Measurements from ENCODE around the gene AQP3. TPM values are rescaled to one million over a fixed set of nuclear protein-coding genes. Genes with fewer than 3 reads are reported as not detected.

Gene AQP3
- polyA plus RNA-seq, 2 of the 4 experiments (the other 2 are of a cell fraction): 6.2 to 18.8 TPM

DNA sequence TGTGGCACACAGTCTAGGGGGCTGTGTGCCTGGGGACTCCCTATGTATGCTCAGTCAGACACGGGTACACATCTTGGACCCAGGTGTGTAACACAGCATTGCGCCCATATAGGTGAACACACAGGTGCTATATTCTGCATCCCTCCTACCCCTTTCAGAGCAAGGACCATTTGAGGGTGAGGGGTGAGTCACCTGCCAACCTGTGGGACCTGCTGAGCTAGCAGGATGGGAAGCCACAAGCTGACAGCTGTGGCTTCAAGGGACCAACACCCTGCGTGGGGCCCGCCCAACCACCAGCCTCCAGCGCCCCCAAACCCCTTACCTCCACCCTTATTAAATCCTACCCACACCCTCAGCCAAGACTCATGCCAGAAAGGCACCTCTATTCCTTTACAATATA lies 30.4 kb downstream of the AQP3 start:
- H3K4me3 ChIP-seq: no peak overlapping the region
- no peak for DNase-seq (ENCODE audit: low read depth in 1 of 2, low spot score in 1 of 2)
- WGBS (ENCODE audit: missing lambda C conversion rate): 71% methylated on average over 5 of the region's 5 CpGs
- no peaks in the 10 kb centered on the region for H3K9me3 ChIP-seq
- H3K4me1 ChIP-seq: peaks cover 46% of the 10 kb centered on the region
- H3K4me2 ChIP-seq: peak overlapping the region; percentile 75; the same call in 2 of the 3 replicates
- TF ChIP-seq FOXS1 (CRISPR knock-in tag; IDR thresholded peaks at IDR 0.05) (no peak), FOSL2 (IDR thresholded peaks at IDR 0.05) (no peak), FOSL2 (CRISPR knock-in tag; IDR thresholded peaks at IDR 0.05) (peak; percentile 33)
- CTCF ChIA-PET: interaction anchor here (1.0 to 12.6 kb wide), 8 partner anchors 11 to 304 kb away, joined by 3 to 177 read pairs (median 43); partner anchors contain the start of genes AQP3 and AQP7
- FAIRE-seq: no peak
- H3K27ac ChIP-seq: peak overlapping the region; percentile 77 to 87
- ATAC-seq: no peak
- POLR2A ChIA-PET: no interaction called here

DNA sequence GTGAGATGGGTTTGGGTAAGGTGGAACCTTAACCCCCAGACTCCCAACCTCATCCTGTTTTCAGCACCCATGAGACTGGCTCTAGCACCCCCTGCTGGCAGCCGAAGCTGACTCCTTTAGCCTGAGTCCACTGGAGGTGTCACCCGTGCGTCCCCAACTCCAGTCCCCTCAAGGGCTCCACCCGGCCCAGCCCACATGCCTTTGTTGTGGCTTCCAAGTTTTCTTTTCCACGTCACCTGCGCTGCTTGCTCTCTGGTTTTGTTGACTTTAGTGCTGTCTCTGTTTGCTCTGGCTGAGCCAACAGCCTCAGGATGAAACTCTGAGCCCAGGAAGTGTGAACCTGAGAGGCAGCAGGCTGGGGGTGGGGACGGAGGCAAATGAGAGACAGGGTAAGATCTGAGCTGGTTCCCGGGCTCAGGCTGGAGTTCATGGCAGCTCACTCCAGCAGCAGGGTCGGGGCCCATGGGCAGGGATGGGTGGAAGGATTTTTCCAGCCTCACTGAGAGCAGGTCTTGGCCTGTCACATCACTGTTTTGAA lies 31.8 kb downstream of the AQP3 start:
- peak overlapping the region; percentile 77 to 87 for H3K27ac ChIP-seq
- TF ChIP-seq, protein P1, sequence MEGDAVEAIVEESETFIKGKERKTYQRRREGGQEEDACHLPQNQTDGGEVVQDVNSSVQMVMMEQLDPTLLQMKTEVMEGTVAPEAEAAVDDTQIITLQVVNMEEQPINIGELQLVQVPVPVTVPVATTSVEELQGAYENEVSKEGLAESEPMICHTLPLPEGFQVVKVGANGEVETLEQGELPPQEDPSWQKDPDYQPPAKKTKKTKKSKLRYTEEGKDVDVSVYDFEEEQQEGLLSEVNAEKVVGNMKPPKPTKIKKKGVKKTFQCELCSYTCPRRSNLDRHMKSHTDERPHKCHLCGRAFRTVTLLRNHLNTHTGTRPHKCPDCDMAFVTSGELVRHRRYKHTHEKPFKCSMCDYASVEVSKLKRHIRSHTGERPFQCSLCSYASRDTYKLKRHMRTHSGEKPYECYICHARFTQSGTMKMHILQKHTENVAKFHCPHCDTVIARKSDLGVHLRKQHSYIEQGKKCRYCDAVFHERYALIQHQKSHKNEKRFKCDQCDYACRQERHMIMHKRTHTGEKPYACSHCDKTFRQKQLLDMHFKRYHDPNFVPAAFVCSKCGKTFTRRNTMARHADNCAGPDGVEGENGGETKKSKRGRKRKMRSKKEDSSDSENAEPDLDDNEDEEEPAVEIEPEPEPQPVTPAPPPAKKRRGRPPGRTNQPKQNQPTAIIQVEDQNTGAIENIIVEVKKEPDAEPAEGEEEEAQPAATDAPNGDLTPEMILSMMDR (IDR thresholded peaks at IDR 0.05): peak; percentile 91
- TF ChIP-seq FOXS1 (CRISPR knock-in tag; IDR thresholded peaks at IDR 0.05): no peak
- no peak for TF ChIP-seq NPAS2 (CRISPR knock-in tag; IDR thresholded peaks at IDR 0.05; ENCODE audit: borderline replicate concordance)
- TF ChIP-seq, protein P2, sequence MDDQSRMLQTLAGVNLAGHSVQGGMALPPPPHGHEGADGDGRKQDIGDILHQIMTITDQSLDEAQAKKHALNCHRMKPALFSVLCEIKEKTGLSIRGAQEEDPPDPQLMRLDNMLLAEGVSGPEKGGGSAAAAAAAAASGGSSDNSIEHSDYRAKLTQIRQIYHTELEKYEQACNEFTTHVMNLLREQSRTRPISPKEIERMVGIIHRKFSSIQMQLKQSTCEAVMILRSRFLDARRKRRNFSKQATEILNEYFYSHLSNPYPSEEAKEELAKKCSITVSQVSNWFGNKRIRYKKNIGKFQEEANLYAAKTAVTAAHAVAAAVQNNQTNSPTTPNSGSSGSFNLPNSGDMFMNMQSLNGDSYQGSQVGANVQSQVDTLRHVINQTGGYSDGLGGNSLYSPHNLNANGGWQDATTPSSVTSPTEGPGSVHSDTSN (IDR thresholded peaks at IDR 0.05): 0 out of 2 replicates have a peak, but pooled peaks have one; percentile 22
- no peak for TF ChIP-seq MAFK (IDR thresholded peaks at IDR 0.05; ENCODE audit: partially characterized antibody)
- peak; percentile 45; the same call in 1 of the 2 replicates for TF ChIP-seq RFX5 (IDR thresholded peaks at IDR 0.05)
- peak; percentile 72 for TF ChIP-seq JUNB (IDR thresholded peaks at IDR 0.05)
- peak; percentile 66 to 83 for TF ChIP-seq RAD21 (conservative IDR thresholded peaks at IDR 0.05 in 1 of 2, IDR thresholded peaks at IDR 0.05 in 1 of 2)
- TF ChIP-seq, protein P3, sequence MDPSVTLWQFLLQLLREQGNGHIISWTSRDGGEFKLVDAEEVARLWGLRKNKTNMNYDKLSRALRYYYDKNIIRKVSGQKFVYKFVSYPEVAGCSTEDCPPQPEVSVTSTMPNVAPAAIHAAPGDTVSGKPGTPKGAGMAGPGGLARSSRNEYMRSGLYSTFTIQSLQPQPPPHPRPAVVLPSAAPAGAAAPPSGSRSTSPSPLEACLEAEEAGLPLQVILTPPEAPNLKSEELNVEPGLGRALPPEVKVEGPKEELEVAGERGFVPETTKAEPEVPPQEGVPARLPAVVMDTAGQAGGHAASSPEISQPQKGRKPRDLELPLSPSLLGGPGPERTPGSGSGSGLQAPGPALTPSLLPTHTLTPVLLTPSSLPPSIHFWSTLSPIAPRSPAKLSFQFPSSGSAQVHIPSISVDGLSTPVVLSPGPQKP (IDR thresholded peaks at IDR 0.05; ENCODE audit: low read depth, low read length): no peak
- 0 out of 2 replicates have a peak, but pooled peaks have one; percentile 63 for TF ChIP-seq TFCP2L1 (CRISPR knock-in tag; IDR thresholded peaks at IDR 0.05)
- TF ChIP-seq SMC3 (IDR thresholded peaks at IDR 0.05): peak; percentile 86
- peak; percentile 97 for TF ChIP-seq JUN (IDR thresholded peaks at IDR 0.05)
- peak; percentile 95 for TF ChIP-seq GATA3 (IDR thresholded peaks at IDR 0.05; ENCODE audit: borderline replicate concordance)
- TF ChIP-seq HOXB5 (CRISPR knock-in tag; IDR thresholded peaks at IDR 0.05): peak; percentile 59; the same call in 1 of the 2 replicates
- peak; percentile 82; the same call in 1 of the 2 replicates for TF ChIP-seq EHF (CRISPR knock-in tag; IDR thresholded peaks at IDR 0.05)
- TF ChIP-seq, protein P4, sequence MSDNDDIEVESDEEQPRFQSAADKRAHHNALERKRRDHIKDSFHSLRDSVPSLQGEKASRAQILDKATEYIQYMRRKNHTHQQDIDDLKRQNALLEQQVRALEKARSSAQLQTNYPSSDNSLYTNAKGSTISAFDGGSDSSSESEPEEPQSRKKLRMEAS (IDR thresholded peaks at IDR 0.05): peak; percentile 95
- no peak for TF ChIP-seq CBX2 (IDR thresholded peaks at IDR 0.05; ENCODE audit: borderline replicate concordance, low read depth)
- no peak for TF ChIP-seq HOXB13 (CRISPR knock-in tag; IDR thresholded peaks at IDR 0.05; ENCODE audit: low read depth)
- TF ChIP-seq, protein P5, sequence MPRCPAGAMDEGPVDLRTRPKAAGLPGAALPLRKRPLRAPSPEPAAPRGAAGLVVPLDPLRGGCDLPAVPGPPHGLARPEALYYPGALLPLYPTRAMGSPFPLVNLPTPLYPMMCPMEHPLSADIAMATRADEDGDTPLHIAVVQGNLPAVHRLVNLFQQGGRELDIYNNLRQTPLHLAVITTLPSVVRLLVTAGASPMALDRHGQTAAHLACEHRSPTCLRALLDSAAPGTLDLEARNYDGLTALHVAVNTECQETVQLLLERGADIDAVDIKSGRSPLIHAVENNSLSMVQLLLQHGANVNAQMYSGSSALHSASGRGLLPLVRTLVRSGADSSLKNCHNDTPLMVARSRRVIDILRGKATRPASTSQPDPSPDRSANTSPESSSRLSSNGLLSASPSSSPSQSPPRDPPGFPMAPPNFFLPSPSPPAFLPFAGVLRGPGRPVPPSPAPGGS (IDR thresholded peaks at IDR 0.05): peak; percentile 77; the same call in 2 of the 3 replicates
- TF ChIP-seq ZFP36 (IDR thresholded peaks at IDR 0.05; ENCODE audit: borderline replicate concordance, partially characterized antibody): peak; percentile 86
- TF ChIP-seq POLR2A (IDR thresholded peaks at IDR 0.05; ENCODE audit: low read length): no peak
- TF ChIP-seq PHF8 (IDR thresholded peaks at IDR 0.05; ENCODE audit: borderline replicate concordance, low read depth): no peak
- no peak for TF ChIP-seq FOSB (CRISPR knock-in tag; IDR thresholded peaks at IDR 0.05)
- TF ChIP-seq CEBPB (IDR thresholded peaks at IDR 0.05): peak in 1 of 2 experiments; percentile 73; a peak in 1 of 4 replicates
- TF ChIP-seq NFE2L2 (conservative IDR thresholded peaks at IDR 0.05; ENCODE audit: low read length): no peak
- peak; percentile 53 for TF ChIP-seq BHLHE40 (IDR thresholded peaks at IDR 0.05; ENCODE audit: low read depth, low read length)
- TF ChIP-seq CHD2 (IDR thresholded peaks at IDR 0.05; ENCODE audit: low read length, partially characterized antibody): no peak
- TF ChIP-seq FOSL2 (IDR thresholded peaks at IDR 0.05): peak; percentile 48; the same call in 1 of the 2 replicates
- peak; percentile 77 for TF ChIP-seq FOSL2 (CRISPR knock-in tag; IDR thresholded peaks at IDR 0.05)
- no peak for TF ChIP-seq ZC3H11A (IDR thresholded peaks at IDR 0.05)
- TF ChIP-seq EP300 (IDR thresholded peaks at IDR 0.05): peak; percentile 83 to 91; a peak in 4 of 5 replicates
- peak overlapping the region; percentile 75 for H3K4me2 ChIP-seq
- WGBS (ENCODE audit: missing lambda C conversion rate): under 1% methylated on average over 9 of the region's 9 CpGs
- CTCF ChIA-PET: interaction anchor here (0.6 to 12.6 kb wide), 32 partner anchors 9 to 306 kb away, joined by 3 to 177 read pairs (median 4); partner anchors contain the start of genes AQP3, AQP7, BAG1 and CHMP5
- POLR2A ChIA-PET: interaction anchor here (0.5 to 1.3 kb wide), 4 partner anchors 11 to 338 kb away, joined by 3 to 5 read pairs (median 3); partner anchors contain the start of gene NOL6
- H3K4me3 ChIP-seq: no peak overlapping the region
- no peaks in the 10 kb centered on the region for H3K9me3 ChIP-seq
- DNase-seq (ENCODE audit: low read depth in 1 of 2, low spot score in 1 of 2) (peak; percentile 89 to 98), FAIRE-seq (peak; percentile 94), ATAC-seq (peak; percentile 91 to 92)
- peaks cover 46% of the 10 kb centered on the region for H3K4me1 ChIP-seq

Data from A549 (cell line).